HepG2 (cell line): ENCODE data around the gene CYP2W1. TPM values are rescaled to one million over a fixed set of nuclear protein-coding genes. Genes with fewer than 3 reads are reported as not detected.

ENCODE experiments used
- ARID5B ChIP-seq: IDR thresholded peaks from 2 replicates; pipeline ENCODE4 v1.4.0; 2020; ENCODE audit warnings: mild to moderate bottlenecking, missing genetic modification reagents
- DBP ChIP-seq: sonication (generic); formaldehyde crosslinking; IDR thresholded peaks from 2 replicates; pipeline ENCODE4 v1.4.0; 2020; ENCODE audit warnings: missing genetic modification reagents; ENCODE audit errors: not compliant biosample characterization
- DZIP1 ChIP-seq: sonication (generic); formaldehyde crosslinking; IDR thresholded peaks from 2 replicates; pipeline ENCODE4 v1.5.0; 2020; ENCODE audit warnings: mild to moderate bottlenecking, missing genetic modification reagents
- MEIS2 ChIP-seq: sonication (generic); formaldehyde crosslinking; IDR thresholded peaks from 2 replicates; pipeline ENCODE4 v1.9.0; 2021; ENCODE audit warnings: mild to moderate bottlenecking, missing genetic modification reagents
- PAXIP1 ChIP-seq: sonication (generic); formaldehyde crosslinking; conservative IDR thresholded peaks from 2 replicates; pipeline ENCODE4 v1.4.0; 2020; ENCODE audit warnings: mild to moderate bottlenecking, missing genetic modification reagents, moderate library complexity
- RFX3 ChIP-seq: IDR thresholded peaks from 2 replicates; pipeline ENCODE4 v1.6.1; 2016; ENCODE audit warnings: missing biosample characterization, missing genetic modification reagents
- SNAPC2 ChIP-seq: sonication (generic); formaldehyde crosslinking; IDR thresholded peaks from 2 replicates; pipeline ENCODE4 v1.8.1; 2022; ENCODE audit warnings: mild to moderate bottlenecking, missing genetic modification reagents
- THAP8 ChIP-seq: sonication (generic); formaldehyde crosslinking; IDR thresholded peaks from 2 replicates; pipeline ENCODE4 v1.5.1; 2020; ENCODE audit warnings: missing genetic modification reagents, mild to moderate bottlenecking, borderline replicate concordance
- YEATS2 ChIP-seq: sonication (generic); formaldehyde crosslinking; IDR thresholded peaks from 2 replicates; pipeline ENCODE4 v1.4.0; 2020; ENCODE audit warnings: missing genetic modification reagents, borderline replicate concordance
- ZBTB2 ChIP-seq: sonication (generic); formaldehyde crosslinking; IDR thresholded peaks from 2 replicates; pipeline ENCODE4 v1.8.0; 2022; ENCODE audit warnings: low read depth, missing genetic modification reagents
- ZNF503 ChIP-seq: sonication (generic); formaldehyde crosslinking; IDR thresholded peaks from 2 replicates; pipeline ENCODE4 v1.4.0; 2020; ENCODE audit warnings: missing genetic modification reagents
- ZNF788 ChIP-seq: sonication (generic); formaldehyde crosslinking; IDR thresholded peaks from 2 replicates; pipeline ENCODE4 v1.5.0; 2020; ENCODE audit warnings: mild to moderate bottlenecking, missing genetic modification reagents, borderline replicate concordance
- polyA plus RNA-seq, 8 experiments: library from polyadenylated mRNA; depleted of rRNA in 3 of 8; stranded (reverse) in 7 of 8; unstranded in 1 of 8; fragments of >200 nt; fragmentation: Illumina TruSeq in 4 of 8; extraction: Trizol in 4 of 8; gene quantifications; 2 replicates each; pipeline versions ENCODE4 v1.2.1 to v1.2.3, GENCODE V29; 2011 to 2016; ENCODE audit warnings: low read depth in 4 of 8, missing spikeins in 1 of 8, mixed read lengths in 1 of 8; ENCODE audit not compliant: insufficient read depth in 1 of 8
- total RNA-seq, 5 experiments: library from RNA; depleted of rRNA; stranded (reverse); fragments of >200 nt; fragmentation: Illumina TruSeq; extraction: Trizol; gene quantifications; 2 replicates each; pipeline ENCODE4 v1.2.3, GENCODE V29; 2016; ENCODE audit warnings: low read depth in 1 of 5

The CYP2W1 gene
- total and polyA plus RNA-seq, 2 of the 13 experiments (the other 11 are each of a cell fraction or from before 2014, with no cell fraction given): 19.5 to 31.7 TPM

- 0 out of 2 replicates have a peak, but pooled peaks have one; percentile 73 for TF ChIP-seq SNAPC2 (CRISPR knock-in tag)
- no peak for TF ChIP-seq DBP
- TF ChIP-seq ARID5B: no peak; the same call in 1 of the 2 replicates
- TF ChIP-seq DZIP1 (CRISPR knock-in tag): no peak
- TF ChIP-seq THAP8 (CRISPR knock-in tag): no peak
- peak; percentile 19; the same call in 1 of the 2 replicates for TF ChIP-seq ZNF788 (CRISPR knock-in tag)
- TF ChIP-seq RFX3 (CRISPR knock-in tag): no peak
- no peak for TF ChIP-seq MEIS2 (CRISPR knock-in tag)
- TF ChIP-seq ZBTB2: no peak
- no peak; the same call in 1 of the 2 replicates for TF ChIP-seq YEATS2 (CRISPR knock-in tag)
- TF ChIP-seq ZNF503 (CRISPR knock-in tag): peak; percentile 27; the same call in 1 of the 2 replicates
- TF ChIP-seq PAXIP1 (CRISPR knock-in tag): peak; percentile 25
Measured at GRCh38 chr7:983004-983615, at the start of gene CYP2W1 (continued).
